Naive B cell (primary cell): ENCODE results near the gene STXBP6. TPM values are rescaled to one million over a fixed set of nuclear protein-coding genes. Genes with fewer than 3 reads are reported as not detected.

ENCODE experiments used
- ATAC-seq, 2 donors: fragments of 150-1000 bp; cut with Tn5 transposase; 2 replicates each; pipeline ENCODE4 v1.10.0; 2021; ENCODE audit warnings: low read depth in 2 of 2, mild to moderate bottlenecking in 2 of 2, moderate library complexity in 2 of 2
- DNase-seq: peaks from one replicate; pipeline ENCODE4 v3.0.0; 2022
- H3K27ac Mint-ChIP-seq, 6 donors: one replicate each; pipeline ENCODE4 v1.8.0; 2020 to 2022; ENCODE audit warnings: mild to moderate bottlenecking in 6 of 6, mixed read lengths in 6 of 6, moderate library complexity in 5 of 6, inconsistent platforms in 2 of 6
- H3K27me3 Mint-ChIP-seq, 3 donors: one replicate each; pipeline ENCODE4 v1.8.0; 2021 to 2022; ENCODE audit warnings: mixed read lengths in 3 of 3, mild to moderate bottlenecking in 1 of 3
- H3K36me3 Mint-ChIP-seq, 2 donors: one replicate each; pipeline ENCODE4 v1.8.0; 2020 to 2022; ENCODE audit warnings: mixed read lengths in 2 of 2, inconsistent platforms in 1 of 2, mild to moderate bottlenecking in 1 of 2
- H3K4me1 Mint-ChIP-seq, 3 donors: one replicate each; pipeline ENCODE4 v1.8.0; 2020 to 2022; ENCODE audit warnings: mixed read lengths in 3 of 3, inconsistent platforms in 1 of 3, mild to moderate bottlenecking in 1 of 3, moderate library complexity in 1 of 3
- H3K4me3 Mint-ChIP-seq, 8 donors: one replicate each; pipeline ENCODE4 v1.8.0; 2020 to 2022; ENCODE audit warnings: mild to moderate bottlenecking in 8 of 8, mixed read lengths in 8 of 8, moderate library complexity in 8 of 8, inconsistent platforms in 2 of 8
- H3K9me3 Mint-ChIP-seq, 7 donors: one replicate each; pipeline ENCODE4 v1.8.0; 2020 to 2022; ENCODE audit warnings: mixed read lengths in 7 of 7, mild to moderate bottlenecking in 5 of 7, inconsistent platforms in 2 of 7, moderate library complexity in 1 of 7
- polyA plus RNA-seq, 6 donors: library from polyadenylated mRNA; unstranded; fragments of 300-500 nt; fragmentation: Illumina TruSeq; gene quantifications; one replicate each; pipeline ENCODE4 v1.2.3, GENCODE V29; 2021; ENCODE audit warnings: low read depth in 6 of 6

Gene STXBP6
- polyA plus RNA-seq, 6 donors from 2014 or later: not detected

DNA sequence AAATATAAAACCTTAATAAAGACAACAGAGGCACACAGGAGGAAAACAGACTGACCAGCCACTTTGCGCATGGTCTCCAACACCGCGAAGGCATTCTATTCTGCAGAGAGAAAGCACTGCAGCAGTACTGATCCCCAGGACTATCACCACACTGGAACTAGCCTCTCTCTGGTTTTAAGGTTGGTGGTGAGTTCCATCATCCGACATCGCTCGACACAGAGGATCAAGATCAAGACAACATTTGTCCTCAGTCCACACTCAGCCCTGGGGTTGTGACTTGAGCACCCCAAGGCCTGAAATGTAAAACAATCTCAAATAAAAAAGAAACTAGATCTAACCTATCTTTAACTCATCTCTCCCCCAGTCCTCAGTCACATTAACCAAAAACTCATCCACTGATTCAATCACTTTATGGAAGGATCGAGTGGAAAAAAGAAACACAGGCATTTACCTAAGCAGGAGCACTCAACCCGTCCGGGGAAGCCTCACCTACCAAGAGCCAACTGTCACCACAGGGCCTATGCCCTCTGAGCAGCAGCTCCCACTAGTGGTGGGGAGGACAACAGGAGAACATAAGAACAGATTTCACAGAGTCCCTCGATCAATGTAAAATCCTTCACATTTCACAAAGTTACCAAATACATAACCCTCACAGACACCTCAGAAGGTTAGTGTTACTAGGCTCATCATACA lies 17.7 kb downstream of the STXBP6 start:
- DNase-seq: no peak
- no peaks in the 10 kb centered on the region for H3K4me1 Mint-ChIP-seq
- H3K27ac Mint-ChIP-seq: no peak overlapping the region
- H3K27me3 Mint-ChIP-seq: peaks cover 0 to 6% (median 5%) of the 10 kb centered on the region in 3 donors
- ATAC-seq: no peak
- no peaks in the 10 kb centered on the region for H3K36me3 Mint-ChIP-seq
- no peak overlapping the region for H3K4me3 Mint-ChIP-seq
- no peaks in the 10 kb centered on the region for H3K9me3 Mint-ChIP-seq

DNA sequence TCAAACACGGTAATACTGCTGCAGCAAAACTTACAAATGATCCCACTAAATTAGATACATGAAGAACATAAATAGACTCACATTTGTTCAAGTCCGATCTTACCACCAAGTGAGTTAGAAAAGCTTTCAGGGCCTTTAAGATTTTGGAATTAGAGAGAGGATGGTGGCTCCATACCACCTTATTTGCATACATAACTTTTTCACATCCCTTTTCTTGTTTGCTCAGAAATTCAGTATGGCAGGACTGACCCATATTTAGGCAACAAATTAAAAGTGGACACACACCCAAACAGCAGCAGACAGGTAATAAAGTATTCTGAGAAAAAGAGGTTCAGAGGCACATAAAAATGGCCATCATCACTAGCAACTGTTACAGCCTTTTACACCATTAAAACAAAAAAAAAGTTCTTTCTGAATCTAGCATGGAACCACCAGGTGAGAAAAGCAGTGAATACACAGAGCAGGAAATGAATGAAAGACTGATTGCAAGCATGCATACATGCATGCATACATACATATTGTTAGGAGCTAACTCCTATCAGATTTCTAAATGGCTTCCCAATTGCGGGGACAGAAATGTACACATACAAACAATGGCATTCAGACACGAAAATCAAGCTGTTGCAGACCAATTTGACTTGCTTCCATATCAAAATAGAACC lies 23.3 kb downstream of the STXBP6 start:
- DNase-seq: no peak
- Mint-ChIP-seq H3K36me3 (no peaks in the 10 kb centered on the region), H3K27ac (no peak overlapping the region), H3K4me1 (peaks cover 6 to 8% (median 7%) of the 10 kb centered on the region in 3 donors), H3K4me3 (no peak overlapping the region), H3K9me3 (peaks cover 0 to 3% (median 0%) of the 10 kb centered on the region in 7 donors), H3K27me3 (peaks cover 0 to 6% (median 6%) of the 10 kb centered on the region in 3 donors)
- ATAC-seq: no peak

GRCh38 chr14:25019892-25020291 lies 30.1 kb downstream of the STXBP6 start:
- no peak overlapping the region for H3K27ac Mint-ChIP-seq
- H3K27me3 Mint-ChIP-seq: no peaks in the 10 kb centered on the region
- ATAC-seq (no peak), DNase-seq (no peak)
- no peaks in the 10 kb centered on the region for H3K4me1 Mint-ChIP-seq
- peaks cover 0 to 3% (median 0%) of the 10 kb centered on the region in 7 donors for H3K9me3 Mint-ChIP-seq
- no peaks in the 10 kb centered on the region for H3K36me3 Mint-ChIP-seq
- no peak overlapping the region for H3K4me3 Mint-ChIP-seq

DNA sequence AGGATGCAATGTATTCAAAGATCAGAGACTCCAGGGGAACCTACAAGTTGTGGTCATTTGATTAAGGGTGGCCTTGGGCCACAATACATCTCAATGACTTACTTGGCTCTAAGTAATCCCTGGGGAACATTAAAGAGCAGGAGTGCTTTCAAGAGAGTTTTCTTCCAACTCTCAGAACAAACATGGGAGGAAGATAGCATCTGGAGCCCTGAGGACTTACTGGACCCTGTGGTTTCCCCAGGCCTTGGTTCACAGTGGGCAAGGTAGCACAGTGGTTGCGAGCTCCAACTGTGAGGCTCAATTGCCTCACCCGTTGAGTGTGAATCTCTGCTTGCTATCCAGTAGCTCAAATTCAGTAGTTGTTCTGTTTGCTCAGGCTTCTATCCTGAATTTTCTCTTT lies 32.4 kb downstream of the STXBP6 start:
- no peaks in the 10 kb centered on the region for H3K4me1 Mint-ChIP-seq
- DNase-seq (no peak), ATAC-seq (no peak)
- no peak overlapping the region for H3K4me3 Mint-ChIP-seq
- H3K27ac Mint-ChIP-seq: no peak overlapping the region
- peaks cover 0 to 5% (median 0%) of the 10 kb centered on the region in 3 donors for H3K27me3 Mint-ChIP-seq
- H3K9me3 Mint-ChIP-seq: peaks cover 0 to under 1% (median 0%) of the 10 kb centered on the region in 7 donors
- H3K36me3 Mint-ChIP-seq: no peaks in the 10 kb centered on the region

DNA sequence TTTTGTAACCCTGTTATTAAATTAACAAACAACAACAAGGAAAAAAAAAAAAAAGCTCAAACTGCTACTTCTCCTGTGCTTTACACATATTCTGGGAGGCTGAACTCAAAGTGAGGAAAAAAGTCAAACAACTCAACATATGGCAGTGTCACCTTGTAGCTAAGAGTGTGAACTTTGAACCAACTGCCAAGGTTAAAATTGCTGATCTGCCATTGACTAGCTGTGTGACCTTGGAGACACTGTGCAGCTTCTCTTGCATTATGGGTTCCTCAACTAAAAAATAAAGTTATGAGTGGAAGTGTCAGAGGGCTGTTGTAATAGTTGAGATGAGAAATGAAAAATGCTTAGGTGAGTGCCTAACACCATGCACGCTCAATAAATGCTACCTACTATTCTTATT lies 34.2 kb downstream of the STXBP6 start:
- no peaks in the 10 kb centered on the region for H3K9me3 Mint-ChIP-seq
- no peaks in the 10 kb centered on the region for H3K36me3 Mint-ChIP-seq
- H3K27me3 Mint-ChIP-seq: peaks cover 0 to 5% (median 4%) of the 10 kb centered on the region in 3 donors
- no peak for DNase-seq
- no peaks in the 10 kb centered on the region for H3K4me1 Mint-ChIP-seq
- ATAC-seq: no peak
- H3K4me3 Mint-ChIP-seq: no peak overlapping the region
- no peak overlapping the region for H3K27ac Mint-ChIP-seq

DNA sequence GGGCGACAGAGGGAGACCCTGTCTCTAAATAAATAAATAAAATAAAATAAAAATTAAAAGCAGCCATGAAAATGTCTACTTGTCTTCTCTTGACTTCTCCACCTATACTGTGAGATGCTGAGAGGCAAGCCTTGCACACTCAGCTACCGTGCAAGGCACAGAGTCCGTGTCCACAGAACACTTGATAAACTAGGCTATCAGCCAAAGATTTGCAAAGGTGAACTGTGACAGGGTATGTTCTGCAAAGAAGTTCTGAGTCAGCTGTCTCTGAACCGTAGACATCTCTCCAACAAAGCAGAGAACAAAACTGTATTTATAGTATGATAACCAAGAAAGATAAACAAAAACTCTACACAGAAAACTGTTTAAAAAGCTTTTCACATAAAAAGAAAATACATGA lies 35.5 kb downstream of the STXBP6 start:
- ATAC-seq: no peak
- no peaks in the 10 kb centered on the region for H3K4me1 Mint-ChIP-seq
- peaks cover 5 to 10% (median 10%) of the 10 kb centered on the region in 3 donors for H3K27me3 Mint-ChIP-seq
- H3K27ac Mint-ChIP-seq: no peak overlapping the region
- H3K9me3 Mint-ChIP-seq: no peaks in the 10 kb centered on the region
- H3K4me3 Mint-ChIP-seq: no peak overlapping the region
- H3K36me3 Mint-ChIP-seq: no peaks in the 10 kb centered on the region
- DNase-seq: no peak

GRCh38 chr14:25011095-25011494 lies 38.9 kb downstream of the STXBP6 start:
- no peak overlapping the region for H3K4me3 Mint-ChIP-seq
- DNase-seq (no peak), ATAC-seq (no peak)
- no peak overlapping the region for H3K27ac Mint-ChIP-seq
- no peaks in the 10 kb centered on the region for H3K4me1 Mint-ChIP-seq
- H3K36me3 Mint-ChIP-seq: no peaks in the 10 kb centered on the region
- H3K27me3 Mint-ChIP-seq: peaks cover 9 to 12% (median 11%) of the 10 kb centered on the region in 3 donors
- H3K9me3 Mint-ChIP-seq: no peaks in the 10 kb centered on the region

DNA sequence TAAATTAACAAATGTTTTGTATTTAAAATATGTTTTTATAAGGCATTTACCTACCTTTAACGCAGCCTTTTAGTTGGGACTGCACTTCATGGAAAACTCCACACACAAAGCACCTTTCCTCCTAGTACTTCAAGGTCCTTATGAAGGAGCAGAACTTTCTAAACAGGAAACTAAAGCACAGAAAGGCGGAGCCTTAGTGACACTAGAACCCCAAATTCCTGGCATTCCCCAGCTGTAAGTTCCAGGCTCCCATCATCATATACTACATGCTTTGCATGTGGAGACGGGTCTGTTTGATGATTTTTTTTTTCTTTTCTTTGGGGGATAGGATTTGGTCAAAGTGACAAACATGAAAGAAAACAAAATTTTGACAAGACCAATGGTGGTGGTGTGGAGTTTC lies 39.5 kb downstream of the STXBP6 start:
- Mint-ChIP-seq H3K9me3 (no peaks in the 10 kb centered on the region), H3K4me3 (no peak overlapping the region), H3K4me1 (no peaks in the 10 kb centered on the region), H3K27ac (no peak overlapping the region), H3K27me3 (peaks cover 9 to 12% (median 11%) of the 10 kb centered on the region in 3 donors), H3K36me3 (no peaks in the 10 kb centered on the region)
- ATAC-seq: no peak
- DNase-seq: no peak

- DNase-seq (no peak), ATAC-seq (no peak)
- Mint-ChIP-seq H3K9me3 (no peaks in the 10 kb centered on the region), H3K4me1 (no peaks in the 10 kb centered on the region), H3K27me3 (peaks cover 9 to 12% (median 11%) of the 10 kb centered on the region in 3 donors), H3K27ac (no peak overlapping the region), H3K36me3 (no peaks in the 10 kb centered on the region), H3K4me3 (no peak overlapping the region)
Measured at GRCh38 chr14:25009891-25010290, 40.1 kb downstream of the STXBP6 start.

- no peak for DNase-seq
- H3K27ac Mint-ChIP-seq: no peak overlapping the region
- no peaks in the 10 kb centered on the region for H3K9me3 Mint-ChIP-seq
- H3K4me3 Mint-ChIP-seq: no peak overlapping the region
- no peak for ATAC-seq
- H3K36me3 Mint-ChIP-seq: no peaks in the 10 kb centered on the region
- H3K27me3 Mint-ChIP-seq: peaks cover 8 to 11% (median 9%) of the 10 kb centered on the region in 3 donors
- no peaks in the 10 kb centered on the region for H3K4me1 Mint-ChIP-seq
Measured at GRCh38 chr14:25007832-25008231, 42.1 kb downstream of the STXBP6 start.

- Mint-ChIP-seq H3K4me1 (no peaks in the 10 kb centered on the region), H3K27ac (no peak overlapping the region), H3K9me3 (no peaks in the 10 kb centered on the region), H3K36me3 (no peaks in the 10 kb centered on the region), H3K27me3 (peaks cover 8 to 11% (median 9%) of the 10 kb centered on the region in 3 donors), H3K4me3 (no peak overlapping the region)
- DNase-seq (no peak), ATAC-seq (no peak)
Measured at GRCh38 chr14:25006961-25007795, 42.8 kb downstream of the STXBP6 start.

DNA sequence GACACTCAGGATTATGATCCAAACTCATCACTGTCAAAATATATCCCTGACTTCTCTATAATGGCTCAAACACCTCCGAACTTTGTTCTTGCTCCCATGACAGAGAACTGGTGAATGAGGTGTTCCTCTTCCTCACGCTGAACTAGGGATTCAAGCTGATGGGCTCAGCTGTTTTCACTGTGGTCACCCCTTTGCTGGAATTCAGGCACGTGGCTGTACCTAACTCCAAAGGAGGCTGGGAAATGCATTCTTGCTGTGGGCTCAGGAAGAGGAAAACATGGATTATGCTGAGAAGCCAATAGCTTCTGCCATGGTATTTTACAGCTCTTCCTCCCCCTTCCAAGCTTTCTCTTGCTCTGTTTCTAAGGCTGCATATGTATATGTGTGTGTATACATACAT lies 43.9 kb downstream of the STXBP6 start:
- Mint-ChIP-seq H3K9me3 (no peaks in the 10 kb centered on the region), H3K36me3 (no peaks in the 10 kb centered on the region), H3K27me3 (peaks cover 7 to 9% (median 8%) of the 10 kb centered on the region in 3 donors), H3K4me1 (no peaks in the 10 kb centered on the region), H3K4me3 (peak overlapping the region in 1 of 8 donors; percentile 21), H3K27ac (no peak overlapping the region)
- no peak for DNase-seq
- no peak for ATAC-seq

DNA sequence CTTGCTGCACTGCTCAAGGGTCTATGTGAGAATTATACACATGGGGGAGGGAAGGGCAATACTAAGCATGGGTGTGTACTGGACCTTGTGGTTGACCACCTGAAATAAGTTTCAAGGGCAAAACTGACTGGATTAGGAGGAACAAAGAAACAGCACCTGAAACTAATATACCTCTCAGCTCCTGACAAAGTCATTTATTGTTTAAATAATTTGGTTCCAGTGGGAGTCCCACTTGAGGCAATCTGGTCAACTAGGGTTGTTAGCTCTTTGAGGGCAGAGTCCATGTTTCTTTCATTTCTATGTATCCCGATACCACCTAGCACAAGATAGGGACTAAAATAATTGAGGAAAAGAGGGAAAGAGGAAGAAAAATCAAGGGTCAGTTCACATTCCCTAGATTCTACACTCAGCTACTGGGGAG lies 45.5 kb downstream of the STXBP6 start:
- DNase-seq (no peak), ATAC-seq (no peak)
- peaks cover 1 to 3% (median 2%) of the 10 kb centered on the region in 3 donors for H3K27me3 Mint-ChIP-seq
- no peak overlapping the region for H3K27ac Mint-ChIP-seq
- H3K4me3 Mint-ChIP-seq: no peak overlapping the region
- no peaks in the 10 kb centered on the region for H3K9me3 Mint-ChIP-seq
- H3K36me3 Mint-ChIP-seq: no peaks in the 10 kb centered on the region
- H3K4me1 Mint-ChIP-seq: no peaks in the 10 kb centered on the region
